GM21737 (cell line): ENCODE measurements around the gene TXNDC11.
A peak's percentile ranks its signal among the peaks of the same experiment; 100 is the strongest.

Experiments
- ATAC-seq: cut with Tn5 transposase; IDR thresholded peaks from one replicate; pipeline ENCODE4 v1.9.1; 2021; ENCODE audit warnings: mild to moderate bottlenecking, moderate library complexity; ENCODE audit not compliant: unreplicated experiment

The TXNDC11 gene

DNA sequence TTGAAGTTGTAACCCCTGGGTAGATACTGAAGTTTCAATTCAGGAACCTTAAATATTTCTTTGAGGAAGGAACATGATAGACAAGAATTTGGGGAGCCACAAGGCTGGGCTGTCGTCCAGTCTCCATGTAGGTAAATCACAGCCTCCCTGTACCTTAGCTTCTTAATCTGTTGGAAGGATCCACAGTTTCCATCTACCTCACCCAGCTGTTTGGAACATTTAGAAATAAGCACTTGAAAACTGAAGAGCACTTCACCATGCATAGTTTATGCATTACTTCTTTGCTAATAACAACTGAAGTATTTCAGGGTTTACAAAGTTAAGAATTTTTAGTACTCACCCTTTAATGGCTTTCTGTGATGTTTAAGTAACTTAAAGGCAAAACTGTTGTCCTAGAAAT lies 17.2 kb downstream of the TXNDC11 start:
- no peak for ATAC-seq

DNA sequence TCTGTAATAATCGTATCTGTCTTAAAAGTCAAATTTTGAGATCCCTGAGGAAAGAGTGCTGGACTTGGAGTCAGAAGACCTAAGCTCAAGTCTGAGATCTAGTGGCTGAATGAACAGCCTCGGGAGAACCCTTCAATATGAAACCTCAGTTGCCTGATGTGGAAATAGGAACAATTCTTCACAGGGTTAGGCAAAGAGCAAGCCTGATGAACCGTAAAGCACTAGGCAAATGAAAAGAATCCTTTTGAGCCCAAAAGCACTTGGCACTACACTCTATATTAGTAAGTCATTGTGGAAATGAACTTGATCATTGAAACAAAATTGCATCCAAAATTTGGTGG lies 20.2 kb downstream of the TXNDC11 start:
- no peak for ATAC-seq

- no peak for ATAC-seq
Observed at GRCh38 chr16:11721781-11722467, 20.7 kb downstream of the TXNDC11 start.

- ATAC-seq, result no peak
Observed at GRCh38 chr16:11719762-11720161, 22.9 kb downstream of the TXNDC11 start.

- no peak for ATAC-seq
Observed at GRCh38 chr16:11719171-11719570, 23.5 kb downstream of the TXNDC11 start.

- no peak for ATAC-seq
Observed at GRCh38 chr16:11717811-11718210, 24.8 kb downstream of the TXNDC11 start.

- ATAC-seq, result no peak
Observed at GRCh38 chr16:11716336-11716735, 26.3 kb downstream of the TXNDC11 start.

GRCh38 chr16:11715246-11715947 lies 27.3 kb downstream of the TXNDC11 start:
- ATAC-seq, result no peak

GRCh38 chr16:11712122-11712521 lies 30.5 kb downstream of the TXNDC11 start:
- no peak for ATAC-seq

DNA sequence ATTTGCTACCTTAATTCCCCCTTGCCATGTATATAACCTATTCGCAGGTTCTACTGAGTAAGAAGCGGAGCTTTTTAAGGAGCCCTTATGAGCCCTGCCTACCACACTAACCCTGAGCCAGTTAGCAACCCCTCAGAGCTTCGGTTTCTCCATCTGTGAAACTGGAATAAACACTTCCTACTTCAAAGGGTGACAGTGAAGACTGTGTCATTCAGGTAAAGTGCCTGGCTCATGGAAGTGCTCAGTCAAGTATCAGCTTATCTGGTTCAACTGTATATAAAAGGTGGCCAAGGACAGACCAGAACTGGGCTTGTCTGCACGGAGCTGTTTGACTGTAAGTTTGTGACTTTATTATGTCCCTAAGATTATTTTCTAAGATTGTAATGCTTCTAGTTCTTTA lies 31.0 kb downstream of the TXNDC11 start:
- ATAC-seq, result no peak

DNA sequence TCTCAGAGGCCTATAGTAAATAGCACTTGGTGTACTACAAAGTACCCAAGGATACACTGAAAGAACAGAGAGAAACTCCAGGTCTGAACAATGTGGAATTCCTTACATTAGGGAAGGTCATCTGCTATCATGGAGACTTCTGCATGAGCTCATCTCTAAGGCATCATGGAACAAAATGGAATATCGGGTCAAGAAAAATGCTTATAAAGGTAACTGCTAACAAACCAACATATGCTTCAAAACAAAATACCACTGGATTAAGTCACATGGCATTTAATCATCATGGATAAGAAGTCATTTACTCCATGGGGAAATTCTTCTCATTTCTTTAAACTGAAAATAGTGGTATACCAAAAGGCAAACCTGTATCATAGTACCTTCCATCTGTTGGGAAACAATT lies 34.2 kb downstream of the TXNDC11 start:
- no peak for ATAC-seq

GRCh38 chr16:11707679-11708197 lies 34.9 kb downstream of the TXNDC11 start:
- no peak for ATAC-seq

- peak; percentile 65 for ATAC-seq
Observed at GRCh38 chr16:11706180-11706742, 36.4 kb downstream of the TXNDC11 start.

DNA sequence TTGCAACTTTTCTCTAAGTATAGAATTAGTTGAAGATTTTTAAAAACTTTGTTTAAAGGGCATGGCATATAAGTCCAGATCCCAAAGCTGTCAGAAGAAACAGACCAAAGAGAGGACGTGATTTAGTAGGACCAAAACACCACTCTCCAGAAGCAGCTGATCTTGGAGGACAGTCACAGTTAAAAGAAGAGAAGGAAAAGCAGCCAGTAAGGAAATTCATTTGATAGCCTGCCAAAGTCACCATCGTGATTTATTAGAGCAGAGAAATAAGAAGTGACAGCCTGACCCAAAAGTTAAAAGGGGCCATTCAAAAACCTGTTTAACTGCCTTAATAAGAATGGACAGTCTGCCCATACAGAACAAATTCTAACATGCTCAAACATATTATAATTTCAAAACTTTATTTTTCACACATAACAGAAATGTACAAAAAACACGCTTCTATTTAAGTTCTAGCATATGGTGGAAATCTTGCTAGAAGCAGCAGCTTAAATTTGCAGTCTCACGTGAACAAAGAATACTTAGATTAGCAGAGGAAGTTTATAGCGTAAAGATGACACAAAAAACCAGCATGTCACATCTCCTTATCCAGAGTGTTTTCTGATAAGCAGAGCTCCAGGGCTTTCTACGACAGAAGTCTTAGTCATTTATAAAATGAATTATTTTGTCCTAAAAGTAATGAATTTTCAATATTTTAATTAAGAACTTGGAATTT lies 37.2 kb downstream of the TXNDC11 start:
- no peak for ATAC-seq

DNA sequence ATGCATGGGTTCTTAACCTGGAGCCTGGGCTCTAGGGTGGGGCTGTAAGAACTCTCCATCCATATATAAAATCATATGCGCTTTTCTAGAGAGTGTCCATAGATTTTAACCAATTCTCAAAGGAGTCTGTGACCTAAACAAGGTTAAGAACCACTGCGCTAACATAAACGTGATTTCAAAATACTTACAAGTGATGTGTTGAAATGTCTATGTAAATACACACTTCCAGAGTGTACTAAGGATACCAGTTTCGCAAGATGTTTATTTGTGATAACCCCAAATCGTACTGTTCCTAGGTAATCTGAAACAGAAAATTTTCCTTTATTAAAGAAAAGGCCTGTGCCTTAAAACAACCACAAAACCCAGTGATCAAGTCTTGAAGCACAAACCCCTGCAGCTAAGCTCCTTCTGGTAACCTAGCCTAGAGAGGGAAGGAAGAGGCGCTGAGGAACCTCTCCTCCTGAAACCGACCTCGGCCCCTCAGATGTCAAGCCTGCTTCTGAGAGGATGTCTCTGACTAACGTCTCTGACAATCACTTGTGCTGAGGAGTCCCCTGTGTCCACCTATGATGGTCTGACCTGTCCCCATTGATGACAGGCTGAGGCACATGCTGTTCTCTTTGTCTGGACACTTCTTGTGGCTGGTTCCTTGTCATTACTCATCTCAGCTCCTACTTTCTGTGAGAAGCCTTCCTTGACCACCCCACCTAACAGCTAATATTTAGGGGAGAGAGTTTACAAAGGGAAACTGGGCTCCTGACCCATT lies 42.2 kb downstream of the TXNDC11 start:
- ATAC-seq, result no peak

- ATAC-seq, result no peak
Observed at GRCh38 chr16:11699234-11699894, 43.3 kb downstream of the TXNDC11 start.

DNA sequence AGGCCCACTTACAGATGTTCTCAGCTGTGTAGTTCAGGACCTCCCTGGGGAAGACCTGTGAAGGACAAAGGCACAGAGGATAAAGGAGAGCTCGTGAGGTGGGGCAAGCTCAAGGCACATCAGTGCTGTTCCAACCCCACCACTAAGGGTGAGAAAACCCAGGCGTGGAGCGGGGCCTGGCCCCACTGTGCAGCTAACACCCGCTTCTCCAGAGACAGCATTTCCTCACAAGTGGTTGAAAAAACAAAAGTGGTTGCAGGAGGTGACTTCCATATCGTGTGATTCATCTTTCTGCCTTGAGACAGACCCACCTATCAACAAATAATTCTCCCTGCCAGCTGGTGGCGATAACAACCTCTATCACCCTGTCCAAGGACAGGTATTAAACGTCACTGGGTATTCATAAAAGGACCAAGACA lies 44.4 kb downstream of the TXNDC11 start:
- no peak for ATAC-seq

- ATAC-seq, result no peak
Observed at GRCh38 chr16:11697319-11697718, 45.3 kb downstream of the TXNDC11 start.

- no peak for ATAC-seq
Observed at GRCh38 chr16:11696266-11697012, 46.2 kb downstream of the TXNDC11 start.

- no peak for ATAC-seq
Observed at GRCh38 chr16:11692651-11693050, 50.0 kb downstream of the TXNDC11 start.
